ENCODE results near the gene ATR.
"Not testable (repeated sequence)": the region's sequence is repeated elsewhere in the genome, so short reads cannot be mapped to it uniquely, and the experiment has no call there.

DNA sequence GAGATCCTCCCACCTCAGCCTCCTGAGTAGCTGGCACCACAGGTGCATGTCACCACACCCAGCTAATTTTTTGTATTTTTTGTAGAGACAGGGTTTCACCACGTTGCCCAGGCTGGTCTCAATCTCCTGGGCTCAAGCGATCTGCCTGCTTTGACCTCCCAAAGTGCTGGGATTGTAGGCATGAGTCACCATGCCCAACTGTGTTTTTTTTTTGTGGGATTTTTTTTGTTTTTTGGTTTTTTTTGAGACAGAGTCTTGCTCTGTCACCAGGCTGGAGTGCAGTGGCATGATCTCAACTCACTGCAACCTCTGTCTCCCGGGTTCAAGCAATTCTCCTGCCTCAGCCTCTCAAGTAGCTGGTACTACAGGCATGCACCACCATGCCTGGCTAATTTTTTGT, 9.1 kb downstream of the ATR start:
- TF ChIP-seq, protein P1, sequence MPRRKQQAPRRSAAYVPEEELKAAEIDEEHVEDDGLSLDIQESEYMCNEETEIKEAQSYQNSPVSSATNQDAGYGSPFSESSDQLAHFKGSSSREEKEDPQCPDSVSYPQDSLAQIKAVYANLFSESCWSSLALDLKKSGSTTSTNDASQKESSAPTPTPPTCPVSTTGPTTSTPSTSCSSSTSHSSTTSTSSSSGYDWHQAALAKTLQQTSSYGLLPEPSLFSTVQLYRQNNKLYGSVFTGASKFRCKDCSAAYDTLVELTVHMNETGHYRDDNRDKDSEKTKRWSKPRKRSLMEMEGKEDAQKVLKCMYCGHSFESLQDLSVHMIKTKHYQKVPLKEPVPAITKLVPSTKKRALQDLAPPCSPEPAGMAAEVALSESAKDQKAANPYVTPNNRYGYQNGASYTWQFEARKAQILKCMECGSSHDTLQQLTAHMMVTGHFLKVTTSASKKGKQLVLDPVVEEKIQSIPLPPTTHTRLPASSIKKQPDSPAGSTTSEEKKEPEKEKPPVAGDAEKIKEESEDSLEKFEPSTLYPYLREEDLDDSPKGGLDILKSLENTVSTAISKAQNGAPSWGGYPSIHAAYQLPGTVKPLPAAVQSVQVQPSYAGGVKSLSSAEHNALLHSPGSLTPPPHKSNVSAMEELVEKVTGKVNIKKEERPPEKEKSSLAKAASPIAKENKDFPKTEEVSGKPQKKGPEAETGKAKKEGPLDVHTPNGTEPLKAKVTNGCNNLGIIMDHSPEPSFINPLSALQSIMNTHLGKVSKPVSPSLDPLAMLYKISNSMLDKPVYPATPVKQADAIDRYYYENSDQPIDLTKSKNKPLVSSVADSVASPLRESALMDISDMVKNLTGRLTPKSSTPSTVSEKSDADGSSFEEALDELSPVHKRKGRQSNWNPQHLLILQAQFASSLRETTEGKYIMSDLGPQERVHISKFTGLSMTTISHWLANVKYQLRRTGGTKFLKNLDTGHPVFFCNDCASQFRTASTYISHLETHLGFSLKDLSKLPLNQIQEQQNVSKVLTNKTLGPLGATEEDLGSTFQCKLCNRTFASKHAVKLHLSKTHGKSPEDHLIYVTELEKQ (CRISPR knock-in tag; IDR thresholded peaks at IDR 0.05) = not testable (repeated sequence)
- not testable (repeated sequence) for TF ChIP-seq NELFE (IDR thresholded peaks at IDR 0.05; ENCODE audit: insufficient read depth, insufficient read length); ZNF23 (CRISPR knock-in tag; IDR thresholded peaks at IDR 0.05)
- TF ChIP-seq, protein P2, sequence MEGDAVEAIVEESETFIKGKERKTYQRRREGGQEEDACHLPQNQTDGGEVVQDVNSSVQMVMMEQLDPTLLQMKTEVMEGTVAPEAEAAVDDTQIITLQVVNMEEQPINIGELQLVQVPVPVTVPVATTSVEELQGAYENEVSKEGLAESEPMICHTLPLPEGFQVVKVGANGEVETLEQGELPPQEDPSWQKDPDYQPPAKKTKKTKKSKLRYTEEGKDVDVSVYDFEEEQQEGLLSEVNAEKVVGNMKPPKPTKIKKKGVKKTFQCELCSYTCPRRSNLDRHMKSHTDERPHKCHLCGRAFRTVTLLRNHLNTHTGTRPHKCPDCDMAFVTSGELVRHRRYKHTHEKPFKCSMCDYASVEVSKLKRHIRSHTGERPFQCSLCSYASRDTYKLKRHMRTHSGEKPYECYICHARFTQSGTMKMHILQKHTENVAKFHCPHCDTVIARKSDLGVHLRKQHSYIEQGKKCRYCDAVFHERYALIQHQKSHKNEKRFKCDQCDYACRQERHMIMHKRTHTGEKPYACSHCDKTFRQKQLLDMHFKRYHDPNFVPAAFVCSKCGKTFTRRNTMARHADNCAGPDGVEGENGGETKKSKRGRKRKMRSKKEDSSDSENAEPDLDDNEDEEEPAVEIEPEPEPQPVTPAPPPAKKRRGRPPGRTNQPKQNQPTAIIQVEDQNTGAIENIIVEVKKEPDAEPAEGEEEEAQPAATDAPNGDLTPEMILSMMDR (IDR thresholded peaks at IDR 0.05 in 2 of 3, conservative IDR thresholded peaks at IDR 0.05 in 1 of 3; ENCODE audit: insufficient read depth in 2 of 3, low read depth in 1 of 3, low read length in 3 of 3) = not testable (repeated sequence)
